AG04449 (cell line): ENCODE measurements around the gene ZMAT5.
A peak's percentile ranks its signal among the peaks of the same experiment; 100 is the strongest.

Experiments used
- CTCF ChIA-PET: fragments of 350-600 bp; formaldehyde crosslinking; extraction: SDS; loops from one replicate; lab custom pipeline; 2021; ENCODE audit warnings: antibody characterized with exemption; lab: Yijun Ruan, JAX
- POLR2A ChIA-PET: fragments of 400-600, 350-600 bp; formaldehyde crosslinking; extraction: SDS; loops from one replicate; lab custom pipeline; 2020; ENCODE audit warnings: antibody characterized with exemption, inconsistent platforms; lab: Yijun Ruan, JAX
- DNase-seq: peaks from one replicate; pipeline ENCODE4 v3.0.0-alpha.2; 2010; ENCODE audit warnings: low read depth, low spot score
- H3K4me3 ChIP-seq: 2 replicates; pipeline ENCODE4 v1.5.1; 2011; ENCODE audit warnings: low read depth, mild to moderate bottlenecking, control low read depth, low read length
- TF ChIP-seq, protein P1 (sequence below): IDR thresholded peaks from one replicate; pipeline ENCODE4 v1.5.1; 2011; ENCODE audit warnings: mild to moderate bottlenecking, moderate library complexity, low read length, control low read depth, inconsistent platforms; ENCODE audit not compliant: insufficient read depth; ENCODE audit errors: missing control alignments

ZMAT5 gene

DNA sequence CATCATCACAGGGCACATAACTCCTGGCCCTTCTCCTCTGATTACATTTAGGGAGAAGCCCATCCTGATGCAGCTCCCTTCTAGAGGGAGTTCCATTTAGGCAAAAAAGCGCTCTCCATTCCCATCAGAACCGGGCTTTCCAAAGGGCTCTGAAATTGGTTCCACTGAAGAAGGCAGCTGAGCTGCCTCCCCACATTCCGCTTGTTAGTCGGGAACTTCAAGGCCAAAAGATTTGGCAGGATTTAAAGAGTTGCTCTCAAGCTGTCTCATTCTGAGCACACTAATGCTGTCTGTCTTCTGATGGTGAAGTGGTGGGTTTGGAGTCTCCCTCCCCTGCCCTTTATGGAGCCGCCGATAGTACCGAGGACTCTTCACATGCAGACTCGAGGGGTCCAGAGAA, 73.6 kb downstream of the ZMAT5 start:
- TF ChIP-seq, protein P1, sequence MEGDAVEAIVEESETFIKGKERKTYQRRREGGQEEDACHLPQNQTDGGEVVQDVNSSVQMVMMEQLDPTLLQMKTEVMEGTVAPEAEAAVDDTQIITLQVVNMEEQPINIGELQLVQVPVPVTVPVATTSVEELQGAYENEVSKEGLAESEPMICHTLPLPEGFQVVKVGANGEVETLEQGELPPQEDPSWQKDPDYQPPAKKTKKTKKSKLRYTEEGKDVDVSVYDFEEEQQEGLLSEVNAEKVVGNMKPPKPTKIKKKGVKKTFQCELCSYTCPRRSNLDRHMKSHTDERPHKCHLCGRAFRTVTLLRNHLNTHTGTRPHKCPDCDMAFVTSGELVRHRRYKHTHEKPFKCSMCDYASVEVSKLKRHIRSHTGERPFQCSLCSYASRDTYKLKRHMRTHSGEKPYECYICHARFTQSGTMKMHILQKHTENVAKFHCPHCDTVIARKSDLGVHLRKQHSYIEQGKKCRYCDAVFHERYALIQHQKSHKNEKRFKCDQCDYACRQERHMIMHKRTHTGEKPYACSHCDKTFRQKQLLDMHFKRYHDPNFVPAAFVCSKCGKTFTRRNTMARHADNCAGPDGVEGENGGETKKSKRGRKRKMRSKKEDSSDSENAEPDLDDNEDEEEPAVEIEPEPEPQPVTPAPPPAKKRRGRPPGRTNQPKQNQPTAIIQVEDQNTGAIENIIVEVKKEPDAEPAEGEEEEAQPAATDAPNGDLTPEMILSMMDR = no peak
- POLR2A ChIA-PET = interaction anchor here (0.6 kb wide), 1 partner anchor 12 kb away, joined by 3 read pairs; no protein-coding TSS in a partner anchor
- no peak overlapping the region for H3K4me3 ChIP-seq
- DNase-seq = no peak
- CTCF ChIA-PET = interaction anchor here (0.6 to 10.3 kb wide), 4 partner anchors 57 to 396 kb away, joined by 3 to 65 read pairs (median 3); no protein-coding TSS in a partner anchor

DNA sequence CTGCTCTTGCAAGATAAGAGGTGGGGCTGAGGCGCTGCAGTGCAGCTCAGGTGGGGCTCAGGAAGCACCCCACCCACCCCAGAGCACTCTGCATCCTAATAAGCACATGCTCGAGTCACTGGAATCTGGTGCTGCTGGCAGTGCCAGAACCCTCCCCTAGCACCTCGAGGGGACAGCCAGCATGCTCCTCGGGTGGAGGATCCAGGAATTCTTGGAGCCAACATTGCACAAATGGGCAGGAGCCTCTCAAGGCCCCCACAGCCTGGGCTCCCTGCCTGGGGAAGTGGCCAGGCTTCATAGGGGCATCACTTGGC, 74.5 kb downstream of the ZMAT5 start:
- CTCF ChIA-PET = interaction anchor here (1.2 to 10.3 kb wide), 4 partner anchors 313 to 397 kb away, joined by 4 to 65 read pairs (median 5); no protein-coding TSS in a partner anchor
- TF ChIP-seq, protein P1 = no peak
- POLR2A ChIA-PET = no interaction called here
- H3K4me3 ChIP-seq = no peak overlapping the region
- DNase-seq = no peak

DNA sequence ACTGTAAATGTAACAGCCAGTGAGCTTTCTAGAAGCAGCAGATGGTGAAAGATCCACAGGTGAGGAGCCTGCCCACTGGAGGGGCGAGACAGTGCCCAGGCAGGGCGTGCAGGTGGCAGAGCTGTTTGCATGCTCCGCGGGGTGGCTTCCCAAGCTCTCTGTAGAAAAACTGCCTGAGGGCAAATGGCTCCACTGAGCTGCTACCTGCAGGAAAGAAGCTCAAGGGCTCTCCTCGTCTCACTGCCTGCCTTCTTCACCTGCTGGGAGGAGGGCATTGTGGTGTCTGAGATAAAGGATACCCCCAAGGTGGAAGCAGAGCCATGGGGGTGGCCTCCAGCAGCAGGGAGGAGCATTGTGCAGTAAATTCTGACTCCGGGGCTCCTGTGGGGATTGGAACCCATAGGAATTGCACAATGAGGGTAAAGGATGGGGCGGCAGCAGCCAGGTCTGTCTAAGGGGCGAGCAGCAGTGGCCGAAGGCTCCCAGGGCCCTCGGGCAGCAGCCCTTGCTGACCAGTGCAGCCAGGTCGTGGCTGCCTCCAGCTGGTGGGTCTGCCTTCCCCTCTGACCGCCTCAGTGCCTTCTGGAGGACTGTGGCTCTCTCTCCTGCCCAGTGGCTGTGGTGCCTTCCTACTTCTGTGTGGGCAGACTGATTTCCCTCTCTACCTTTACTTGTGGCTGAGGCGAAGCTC, 75.0 kb downstream of the ZMAT5 start:
- no peak for DNase-seq
- ChIA-PET CTCF (interaction anchor here (1.1 to 10.3 kb wide), 9 partner anchors 12 to 563 kb away, joined by 3 to 65 read pairs (median 5); no protein-coding TSS in a partner anchor), POLR2A (no interaction called here)
- TF ChIP-seq, protein P1 = no peak
- H3K4me3 ChIP-seq = no peak overlapping the region

DNA sequence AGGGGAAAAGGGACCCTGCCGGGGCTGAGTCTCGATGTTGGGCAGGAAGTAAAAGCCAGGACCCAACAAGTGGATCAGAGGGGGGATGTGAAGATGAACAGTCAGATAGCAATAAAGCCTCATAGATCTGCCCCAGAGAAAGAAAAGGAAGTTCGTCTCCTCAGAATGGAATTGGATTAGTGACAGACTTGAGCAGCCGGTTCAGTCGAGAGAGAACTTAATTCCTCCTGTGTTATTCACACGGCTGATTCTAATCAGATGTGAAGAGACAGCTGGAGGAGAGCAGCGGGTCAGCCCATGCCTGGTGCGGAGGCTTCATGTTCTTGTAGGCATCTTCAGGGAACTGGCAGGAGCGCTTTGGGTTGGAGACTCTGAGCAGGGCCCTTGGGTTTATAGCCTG, 76.3 kb downstream of the ZMAT5 start:
- TF ChIP-seq, protein P1 = no peak
- CTCF ChIA-PET = interaction anchor here (0.7 to 10.3 kb wide), 25 partner anchors 9 to 565 kb away, joined by 3 to 65 read pairs (median 5); no protein-coding TSS in a partner anchor
- H3K4me3 ChIP-seq = no peak overlapping the region
- POLR2A ChIA-PET = no interaction called here
- no peak for DNase-seq

DNA sequence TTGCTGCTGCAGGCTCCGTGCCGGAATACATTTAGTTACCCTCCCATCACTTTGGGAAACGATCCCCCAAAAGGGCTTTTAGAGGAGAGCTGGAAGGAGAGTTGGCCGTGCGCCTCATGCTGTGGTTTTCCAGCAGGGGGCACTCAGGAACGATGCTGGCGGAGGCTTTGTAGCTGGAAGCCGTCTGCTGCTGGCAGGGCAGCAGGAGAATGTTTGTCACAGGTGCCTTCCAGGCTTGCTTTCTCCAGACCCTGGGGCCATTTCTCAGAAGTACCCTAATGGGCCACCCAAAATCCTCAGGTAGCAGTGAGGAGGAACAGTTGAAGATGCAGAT, 77.0 kb downstream of the ZMAT5 start:
- no peak overlapping the region for H3K4me3 ChIP-seq
- ChIA-PET POLR2A (no interaction called here), CTCF (interaction anchor here (0.7 to 10.3 kb wide), 29 partner anchors 9 to 566 kb away, joined by 3 to 65 read pairs (median 5); no protein-coding TSS in a partner anchor)
- DNase-seq = no peak
- TF ChIP-seq, protein P1 = peak; percentile 85

DNA sequence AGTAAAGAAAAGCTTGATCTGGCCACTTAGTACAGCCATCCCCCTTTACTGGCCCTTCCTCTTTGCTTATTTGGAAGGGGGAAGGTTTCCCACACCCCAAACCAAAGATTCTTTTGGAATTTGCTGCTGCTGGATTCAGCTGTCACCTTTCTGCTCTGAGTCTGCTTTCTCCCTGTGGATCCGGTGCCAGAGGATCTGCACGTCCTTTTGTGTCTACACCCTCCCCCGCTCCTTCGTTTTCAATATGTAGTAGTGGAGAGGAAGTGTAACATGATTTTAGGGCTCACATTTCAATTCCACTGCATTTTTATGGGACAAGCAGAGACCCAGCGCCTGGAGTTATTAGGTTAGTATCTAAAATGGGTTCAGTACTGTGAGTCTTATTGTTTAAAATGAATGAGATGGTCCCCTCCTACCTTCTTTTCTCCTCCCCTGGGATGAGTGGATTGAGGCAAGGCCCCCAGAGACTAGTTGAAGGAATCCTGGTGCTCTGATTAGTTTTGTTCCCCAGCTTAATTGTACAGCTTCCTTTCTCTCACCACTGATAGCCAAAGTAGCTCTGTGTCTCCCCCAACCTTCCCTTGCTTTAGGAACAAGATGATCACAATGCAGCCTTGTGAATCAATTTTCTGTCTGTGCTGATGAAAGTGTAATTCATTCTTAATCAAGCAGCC, 77.5 kb downstream of the ZMAT5 start:
- POLR2A ChIA-PET = no interaction called here
- no peak overlapping the region for H3K4me3 ChIP-seq
- TF ChIP-seq, protein P1 = no peak
- CTCF ChIA-PET = interaction anchor here (0.7 to 10.3 kb wide), 28 partner anchors 9 to 566 kb away, joined by 3 to 65 read pairs (median 5); no protein-coding TSS in a partner anchor
- DNase-seq = no peak
